K562 (cell line): ENCODE measurements around the gene HAPLN1. TPM values are rescaled to one million over a fixed set of nuclear protein-coding genes. Genes with fewer than 3 reads are reported as not detected.
"Not testable (repeated sequence)": the region's sequence is repeated elsewhere in the genome, so short reads cannot be mapped to it uniquely, and the experiment has no call there.

Experiments used
- ATAC-seq: fragments of 200-7000 bp; cut with Tn5 transposase; 3 replicates; pipeline ENCODE4 v1.9.1; 2020; ENCODE audit warnings: moderate library complexity
- BruUV-seq: library from RNA; stranded (reverse); fragments of 400-500 nt; replicated peaks from 2 replicates; lab custom pipeline; 2021; lab: Mats Ljungman, UMichigan
- CTCF ChIA-PET: fragments of 300-600 bp; formaldehyde crosslinking; extraction: SDS; loops from one replicate; lab custom pipeline; 2021; ENCODE audit warnings: low intra/inter-chr PET ratio; lab: Yijun Ruan, JAX
- POLR2A ChIA-PET: fragments of 300-600, 350-650 bp; sonication (Branson Sonifier 250); formaldehyde crosslinking; extraction: SDS; loops from one replicate; lab custom pipeline; 2021; ENCODE audit warnings: antibody characterized with exemption, inconsistent platforms; lab: Yijun Ruan, JAX
- DNase-seq, 4 experiments: peaks; one replicate each; pipeline versions ENCODE4 v3.0.0 to v3.0.0-alpha.2; 2011 to 2018; ENCODE audit warnings: low spot score in 3 of 4, mixed read lengths in 3 of 4; ENCODE audit errors: extremely low read depth in 1 of 4
- FAIRE-seq: peaks from 2 replicates; lab custom pipeline; 2011; peaks lifted over from hg19 to GRCh38; lab: Jason Lieb, UNC
- H2AFZ ChIP-seq: 2 replicates; pipeline ENCODE4 v1.6.0; 2011; ENCODE audit warnings: low read depth, low read length, control low read depth, inconsistent platforms
- H3K27ac ChIP-seq: fragments of 200-600 bp; 3 replicates; pipeline ENCODE4 v1.8.0; 2011; ENCODE audit warnings: low read depth, mild to moderate bottlenecking, control low read depth, inconsistent platforms, low read length, moderate library complexity, mixed read lengths; ENCODE audit errors: extremely low read depth
- H3K27me3 ChIP-seq, 2 experiments: fragments of 300-600 bp in 1 of 2; 2 replicates in 1 of 2; 3 replicates in 1 of 2; pipeline versions ENCODE4 v1.6.0 to v1.8.0; 2011; ENCODE audit warnings: inconsistent platforms in 2 of 2, low read length in 2 of 2, mild to moderate bottlenecking in 1 of 2, mixed read lengths in 1 of 2, moderate library complexity in 1 of 2; ENCODE audit not compliant: control insufficient read depth in 2 of 2, insufficient read depth in 2 of 2
- H3K36me3 ChIP-seq: fragments of 300-600 bp; 3 replicates; pipeline ENCODE4 v1.8.0; 2011; ENCODE audit warnings: mild to moderate bottlenecking, low read length, inconsistent platforms; ENCODE audit not compliant: control insufficient read depth, insufficient read depth
- H3K4me1 ChIP-seq, 2 experiments: fragments of 200-600 bp in 1 of 2; replicated peaks in 1 of 2; 2 replicates in 1 of 2; 3 replicates in 1 of 2; pipeline versions ENCODE4 v1.5.1 to v1.8.0; 2011; ENCODE audit warnings: inconsistent platforms in 2 of 2, low read length in 2 of 2, mild to moderate bottlenecking in 1 of 2, mixed read lengths in 1 of 2, moderate library complexity in 1 of 2; ENCODE audit not compliant: control insufficient read depth in 2 of 2, insufficient read depth in 2 of 2
- H3K4me2 ChIP-seq: 2 replicates; pipeline ENCODE4 v1.6.1; 2011; ENCODE audit warnings: low read length, control low read depth, inconsistent platforms, mixed read lengths; ENCODE audit not compliant: insufficient read depth
- H3K4me3 ChIP-seq: fragments of 200-600 bp; sonication (generic), shearing (Covaris generic); 2 replicates; pipeline ENCODE4 v1.5.1; 2016; ENCODE audit warnings: control low read depth, inconsistent platforms
- H3K79me2 ChIP-seq: fragments of 200-600 bp; 3 replicates; pipeline ENCODE4 v1.8.0; 2011; ENCODE audit warnings: low read length, inconsistent platforms; ENCODE audit not compliant: control insufficient read depth, insufficient read depth
- H3K9ac ChIP-seq, 2 experiments: 2 replicates each; pipeline versions ENCODE4 v1.6.0 to v1.6.1; 2011; ENCODE audit warnings: low read depth in 2 of 2, low read length in 2 of 2, control low read depth in 1 of 2, inconsistent platforms in 1 of 2, mild to moderate bottlenecking in 1 of 2, mixed read lengths in 1 of 2; ENCODE audit not compliant: insufficient read depth in 1 of 2
- H3K9me1 ChIP-seq: one replicate; pipeline ENCODE4 v1.6.0; 2011; ENCODE audit warnings: inconsistent platforms, mild to moderate bottlenecking, low read length, moderate library complexity; ENCODE audit not compliant: control insufficient read depth, insufficient read depth
- H3K9me3 ChIP-seq: replicated peaks from 2 replicates; pipeline ENCODE4 v1.5.1; 2011; ENCODE audit warnings: low read depth, low read length, inconsistent platforms; ENCODE audit not compliant: control insufficient read depth, insufficient read depth
- H4K20me1 ChIP-seq: replicated peaks from 2 replicates; pipeline ENCODE4 v1.6.1; 2011; ENCODE audit warnings: low read length, inconsistent platforms, mixed read lengths; ENCODE audit not compliant: control insufficient read depth, insufficient read depth
- CEBPB ChIP-seq: fragments of 450-650 bp; IDR thresholded peaks from 2 replicates; pipeline ENCODE4 v1.6.1; 2016; ENCODE audit warnings: missing genetic modification characterization, missing compliant biosample characterization
- ELK1 ChIP-seq: sonication (generic); formaldehyde crosslinking; IDR thresholded peaks from 2 replicates; pipeline ENCODE4 v1.8.1; 2022; ENCODE audit warnings: missing genetic modification reagents
- NR2C2 ChIP-seq, 2 experiments: fragments of 200-800 bp in 1 of 2; sonication (Bioruptor generic) in 1 of 2; sonication (generic) in 1 of 2; formaldehyde crosslinking in 1 of 2; IDR thresholded peaks; 2 replicates each; pipeline versions ENCODE4 v1.6.1 to v1.8.0; 2016 to 2022; ENCODE audit warnings: mild to moderate bottlenecking in 1 of 2, missing compliant biosample characterization in 1 of 2, missing genetic modification characterization in 1 of 2, missing genetic modification reagents in 1 of 2
- RBM14 ChIP-seq: fragments of 200-400 bp; formaldehyde crosslinking; IDR thresholded peaks from 2 replicates; pipeline ENCODE4 v1.6.1; 2018; ENCODE audit warnings: low read depth, mild to moderate bottlenecking, low read length, moderate library complexity, borderline replicate concordance; ENCODE audit not compliant: insufficient read depth
- WGBS: fragments of 100-300 bp; shearing (Covaris generic); methylation state at CpG from one replicate; pipeline ENCODE4 v1.1.6; 2016; ENCODE audit warnings: low coverage, mixed read lengths; ENCODE audit not compliant: insufficient coverage; ENCODE audit errors: missing lambda C conversion rate; 5-methylcytosine and 5-hydroxymethylcytosine counted together
- in situ Hi-C: fragments of 300-500 bp; cut with MboI; formaldehyde crosslinking; loops from 4 replicates; pipeline ENCODE4 v1.15.0; 2018; ENCODE audit warnings: inconsistent platforms, mixed read lengths
- intact Hi-C: fragments of 100-400 bp; cut with micrococcal nuclease; formaldehyde crosslinking; loops from 2 replicates; pipeline ENCODE4 v1.14.2; 2022
- polyA plus RNA-seq, 8 experiments: library from polyadenylated mRNA; depleted of rRNA in 4 of 8; stranded (reverse) in 5 of 8; unstranded in 3 of 8; fragments of >200 nt; fragmentation: Nextera tagmentation in 2 of 8; fragmentation: Illumina TruSeq in 1 of 8; extraction: Ambion mirVana in 2 of 8; extraction: Trizol in 1 of 8; gene quantifications; 2 replicates each; pipeline versions ENCODE4 v1.2.1 to v1.2.3, GENCODE V29; 2011 to 2014; ENCODE audit warnings: inconsistent platforms in 1 of 8, missing spikeins in 1 of 8
- total RNA-seq, 7 experiments: library from RNA; depleted of rRNA in 6 of 7; stranded (reverse); fragments of >200 nt in 6 of 7; fragmentation: Illumina TruSeq in 2 of 7; extraction: Trizol in 2 of 7; gene quantifications; 2 replicates each; pipeline versions ENCODE4 v1.2.1 to v1.2.3, GENCODE V29; 2011 to 2021; ENCODE audit warnings: low replicate concordance in 1 of 7

The HAPLN1 gene
- total and polyA plus RNA-seq, 9 of the 15 experiments (the other 6 are each of a cell fraction or from before 2014, with no cell fraction given): not detected

DNA sequence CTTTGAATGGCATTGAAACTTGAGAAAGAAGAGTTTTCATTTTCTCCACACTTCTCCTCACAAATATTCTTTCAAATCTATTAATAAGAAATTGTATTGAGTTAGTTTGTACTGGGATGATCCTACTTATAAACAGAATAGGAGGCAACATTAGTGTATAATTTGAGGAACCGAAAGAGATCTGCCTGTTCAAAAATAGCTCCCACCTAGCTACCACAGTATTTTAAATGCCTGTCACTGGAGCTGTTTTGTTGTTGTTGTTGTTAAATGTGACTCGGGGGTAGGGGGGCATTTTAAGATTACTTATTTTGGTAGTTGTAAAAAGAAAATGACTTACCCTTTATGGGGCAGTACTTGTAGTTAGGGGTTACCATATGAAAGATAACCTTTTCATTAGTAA is 20.1 kb upstream of the HAPLN1 start (continued):
- TF ChIP-seq ELK1 (CRISPR knock-in tag): no peak
- TF ChIP-seq RBM14: no peak
- no peak for TF ChIP-seq NR2C2 (CRISPR knock-in tag; IDR thresholded peaks at IDR 0.05)
- no peak for TF ChIP-seq NR2C2 (tag; IDR thresholded peaks at IDR 0.05)
- no peak for TF ChIP-seq CEBPB (tag)

DNA sequence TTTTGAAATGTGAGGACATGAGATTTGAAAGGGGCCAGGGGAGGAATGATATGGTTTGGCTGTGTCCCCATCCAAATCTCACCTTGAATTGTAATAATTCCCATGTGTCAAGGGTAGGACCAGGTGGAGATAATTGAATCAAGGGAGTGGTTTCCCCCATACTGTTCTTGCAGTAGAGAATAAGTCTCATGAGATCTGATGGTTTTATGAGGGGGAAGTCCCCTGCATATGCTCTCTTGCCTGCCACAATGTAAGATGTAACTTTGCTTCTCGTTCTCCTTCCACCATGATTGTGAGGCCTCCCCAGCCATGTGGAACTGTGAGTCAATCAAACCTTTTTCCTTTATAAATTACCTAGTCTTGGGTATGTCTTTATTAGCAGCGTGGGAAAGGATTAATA is 15.5 kb upstream of the HAPLN1 start:
- WGBS: 0% methylated on average over 2 of the region's 2 CpGs
- H3K9me1 ChIP-seq, H3K27ac ChIP-seq, H4K20me1 ChIP-seq, H3K36me3 ChIP-seq, POLR2A ChIA-PET, H3K9ac ChIP-seq, BruUV-seq, H3K9me3 ChIP-seq, H3K4me1 ChIP-seq, H2AFZ ChIP-seq, H3K4me3 ChIP-seq, H3K27me3 ChIP-seq, intact Hi-C loops, H3K79me2 ChIP-seq, ATAC-seq, H3K4me2 ChIP-seq, DNase-seq, in situ Hi-C loops, CTCF ChIA-PET, FAIRE-seq: not testable (repeated sequence)

DNA sequence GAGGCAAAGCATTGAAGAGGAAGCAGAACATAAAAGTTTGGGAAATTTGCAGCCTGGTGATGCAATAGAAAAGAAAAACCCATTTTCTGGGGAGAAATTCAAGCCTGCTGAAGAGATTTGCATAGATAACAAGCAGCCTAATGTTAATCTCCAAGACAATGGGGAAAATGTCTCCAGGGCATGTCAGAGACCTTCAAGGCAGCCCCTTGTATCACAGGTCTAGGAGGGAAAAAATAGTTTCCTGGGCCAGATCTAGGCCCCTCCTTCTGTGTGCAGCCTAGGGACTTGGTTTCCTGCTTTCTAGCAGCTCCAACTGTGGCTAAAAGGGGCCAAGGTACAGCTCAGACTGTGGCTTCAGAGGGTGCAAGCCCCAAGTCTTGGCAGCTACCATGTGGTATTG is 14.4 kb upstream of the HAPLN1 start:
- POLR2A ChIA-PET, intact Hi-C loops, H4K20me1 ChIP-seq, H3K4me2 ChIP-seq, FAIRE-seq, H3K9me3 ChIP-seq, H3K36me3 ChIP-seq, H3K9me1 ChIP-seq, CTCF ChIA-PET, H3K27me3 ChIP-seq, H2AFZ ChIP-seq, H3K9ac ChIP-seq, H3K79me2 ChIP-seq, H3K4me3 ChIP-seq, H3K4me1 ChIP-seq, H3K27ac ChIP-seq, BruUV-seq, DNase-seq, in situ Hi-C loops, ATAC-seq: not testable (repeated sequence)
